ENCODE measurements around the gene NOTCH2. TPM values are rescaled to one million over a fixed set of nuclear protein-coding genes. Genes with fewer than 3 reads are reported as not detected.

NOTCH2 gene
- total RNA-seq, 1 donor from 2014 or later = 159 TPM

- no peak for DNase-seq (ENCODE audit: low spot score)
- intact Hi-C loops (cut with DNase I) = no loop called here
- ATAC-seq = no peak
Measured at GRCh38 chr1:119868176-119868575, 201.3 kb downstream of the NOTCH2 start.

DNA sequence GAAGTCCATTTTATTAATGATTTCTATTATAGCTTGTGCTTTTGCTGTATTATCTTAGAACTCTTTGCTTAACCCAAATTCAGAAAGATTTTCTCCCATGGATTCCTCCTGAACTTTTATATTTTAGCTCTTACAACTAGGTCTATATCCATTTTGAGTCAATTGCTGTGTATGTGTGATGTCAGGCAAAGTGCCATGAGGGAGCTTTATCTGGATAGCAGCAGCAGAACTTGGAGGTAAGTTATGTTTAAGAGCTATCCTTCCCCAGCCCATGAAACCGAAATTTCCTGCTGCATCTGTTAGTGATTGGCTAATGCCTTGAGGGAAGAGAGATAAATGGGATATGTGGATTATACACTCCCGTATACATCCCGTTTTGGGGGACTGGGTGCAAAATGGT lies 203.0 kb downstream of the NOTCH2 start:
- intact Hi-C loops (cut with DNase I) = no loop called here
- ATAC-seq (no peak), DNase-seq (ENCODE audit: low spot score) (no peak)

DNA sequence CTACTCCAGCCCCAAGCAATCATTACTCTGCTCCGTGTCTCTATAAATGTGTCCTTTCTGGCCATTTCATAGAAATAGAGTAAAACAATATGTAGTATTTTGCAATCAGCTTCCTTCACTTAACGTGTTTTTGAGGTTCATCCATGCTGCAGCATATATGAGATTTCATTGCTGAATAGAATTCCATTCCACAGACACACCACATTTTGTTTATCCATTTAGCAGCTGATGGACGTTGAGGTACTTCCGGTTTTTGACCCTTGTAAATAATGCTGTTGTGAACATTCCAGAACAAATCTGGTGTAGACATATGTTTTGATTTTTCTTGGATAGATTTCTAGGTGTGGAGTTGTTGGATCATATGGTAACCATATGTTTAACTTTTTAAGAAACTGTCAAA lies 203.8 kb downstream of the NOTCH2 start:
- DNase-seq (ENCODE audit: low spot score) = no peak
- intact Hi-C loops (cut with DNase I) = no loop called here
- no peak for ATAC-seq

GRCh38 chr1:119862276-119862675 lies 207.2 kb downstream of the NOTCH2 start:
- ATAC-seq (no peak), DNase-seq (ENCODE audit: low spot score) (no peak)
- intact Hi-C loops (cut with DNase I) = no loop called here

Other genes starting within 250 kb of the NOTCH2 start
- not detected for gene ADAM30, start 173.1 kb downstream of the NOTCH2 start, total RNA-seq
- gene SEC22B, start 106.9 kb upstream of the NOTCH2 start, total RNA-seq = 30.1 TPM

Data from sciatic nerve (tissue), 2 donors.